GM18498 (cell line): Measurements from ENCODE around the gene ATXN7L1.
"Not testable (repeated sequence)": the region's sequence is repeated elsewhere in the genome, so short reads cannot be mapped to it uniquely, and the experiment has no call there.

ENCODE experiments used
- ATAC-seq: cut with Tn5 transposase; IDR thresholded peaks from one replicate; pipeline ENCODE4 v1.9.1; 2021; ENCODE audit warnings: mild to moderate bottlenecking, moderate library complexity; ENCODE audit not compliant: unreplicated experiment

Gene ATXN7L1

DNA sequence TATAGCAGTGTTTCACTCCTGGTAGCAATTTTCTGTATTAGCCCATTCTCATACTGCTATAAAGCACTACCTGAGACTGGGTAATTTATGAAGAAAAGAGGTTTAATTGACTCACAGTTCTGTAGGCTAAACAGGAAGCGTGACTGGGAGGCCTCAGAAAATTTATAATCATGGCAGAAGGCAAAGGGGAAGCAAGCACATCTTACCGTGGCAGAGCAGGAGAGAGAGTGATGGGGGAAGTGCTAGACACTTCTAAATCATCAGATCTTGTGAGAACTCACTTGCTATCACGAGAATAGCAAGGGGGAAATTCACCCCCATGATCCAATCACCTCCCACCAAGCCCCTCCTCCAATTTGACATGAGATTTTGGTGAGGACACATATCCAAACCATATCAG, 163.5 kb downstream of the ATXN7L1 start:
- no peak for ATAC-seq

DNA sequence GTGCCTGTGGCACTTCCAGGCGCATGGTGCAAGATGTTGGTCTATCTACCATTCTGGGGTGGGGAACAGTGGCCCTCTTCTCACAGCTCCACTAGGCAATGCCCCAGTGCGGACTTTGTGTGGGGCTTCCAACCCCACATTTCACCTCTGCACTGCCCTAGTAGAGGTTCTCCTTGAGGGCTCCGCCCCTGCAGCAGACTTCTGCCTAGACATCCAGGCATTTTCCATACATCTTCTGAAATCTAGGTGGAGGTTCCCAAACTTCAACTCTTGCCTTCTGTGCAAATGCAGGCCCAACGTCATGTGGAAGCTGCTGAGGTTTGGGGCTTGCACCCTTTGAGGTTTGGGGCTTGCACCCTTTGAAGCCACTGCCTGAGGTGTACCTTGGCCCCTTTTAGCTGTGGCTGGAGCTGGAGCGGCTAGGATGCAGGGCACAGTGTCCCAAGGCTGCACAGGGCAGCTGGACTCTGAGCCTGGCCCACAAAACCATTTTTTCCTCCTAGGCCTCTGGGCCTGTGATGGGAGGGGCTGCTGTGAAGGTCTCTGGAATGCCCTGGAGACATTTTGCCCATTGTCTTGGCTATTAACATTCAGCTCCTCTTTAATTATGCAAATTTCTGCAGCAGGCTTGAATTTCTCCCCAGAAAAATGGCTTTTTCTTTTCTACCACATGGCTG, 164.5 kb downstream of the ATXN7L1 start:
- no peak for ATAC-seq

- ATAC-seq, result not testable (repeated sequence)
Observed at GRCh38 chr7:105710720-105711119, 165.7 kb downstream of the ATXN7L1 start.

DNA sequence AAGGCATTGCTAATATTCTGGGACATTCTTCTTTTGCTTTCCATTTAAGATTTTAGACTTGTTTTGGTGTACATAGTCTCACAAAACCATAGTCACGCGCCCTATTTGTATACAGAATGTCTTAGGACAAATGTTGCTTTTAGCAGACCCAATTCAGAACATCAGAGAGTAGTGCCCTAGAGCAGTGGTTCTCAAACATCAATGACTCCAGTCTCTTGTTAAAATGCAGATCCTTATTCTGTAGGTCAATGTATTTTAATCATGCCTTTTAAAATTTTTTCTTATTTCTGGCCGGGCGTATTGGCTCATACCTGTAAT, 167.7 kb downstream of the ATXN7L1 start:
- ATAC-seq, result no peak

DNA sequence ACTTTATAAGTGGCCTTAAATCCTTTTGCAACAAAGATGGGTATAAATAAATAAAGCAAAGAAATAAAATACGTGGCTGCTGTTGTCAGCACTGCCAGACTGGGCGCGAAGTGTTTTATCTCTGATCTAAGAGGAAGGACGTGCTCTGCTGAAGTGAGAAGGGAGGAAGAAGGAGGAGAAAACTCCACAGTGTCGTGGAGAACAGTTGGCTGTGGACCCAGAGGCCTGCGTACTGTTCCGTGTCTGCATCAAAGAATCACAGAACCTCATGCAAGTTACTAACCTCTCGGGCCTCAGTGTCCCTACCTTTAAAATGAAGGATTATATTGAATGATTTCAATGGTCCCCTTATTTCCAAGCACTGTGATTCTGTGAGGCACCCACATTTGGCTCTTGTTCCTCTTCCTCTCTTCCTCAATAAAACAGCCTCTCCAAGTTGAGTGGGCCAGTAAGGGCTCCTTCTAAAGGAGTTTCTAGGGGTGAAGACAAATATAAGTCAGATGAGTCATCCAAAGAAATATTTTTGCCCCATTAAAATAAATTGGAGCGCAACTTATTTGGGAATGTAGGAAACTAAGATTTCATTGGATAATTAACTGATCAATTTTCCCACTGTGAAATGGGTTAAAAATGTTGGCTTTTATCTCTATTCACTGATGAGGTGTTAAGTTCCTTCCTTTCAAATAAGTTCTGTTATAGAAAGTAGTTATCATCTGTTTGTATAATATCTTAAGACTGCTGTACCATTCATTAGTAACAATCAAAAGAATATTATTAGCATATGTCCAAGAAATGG, 168.2 kb downstream of the ATXN7L1 start:
- no peak for ATAC-seq

GRCh38 chr7:105707381-105707780, 169.0 kb downstream of the ATXN7L1 start:
- no peak for ATAC-seq

DNA sequence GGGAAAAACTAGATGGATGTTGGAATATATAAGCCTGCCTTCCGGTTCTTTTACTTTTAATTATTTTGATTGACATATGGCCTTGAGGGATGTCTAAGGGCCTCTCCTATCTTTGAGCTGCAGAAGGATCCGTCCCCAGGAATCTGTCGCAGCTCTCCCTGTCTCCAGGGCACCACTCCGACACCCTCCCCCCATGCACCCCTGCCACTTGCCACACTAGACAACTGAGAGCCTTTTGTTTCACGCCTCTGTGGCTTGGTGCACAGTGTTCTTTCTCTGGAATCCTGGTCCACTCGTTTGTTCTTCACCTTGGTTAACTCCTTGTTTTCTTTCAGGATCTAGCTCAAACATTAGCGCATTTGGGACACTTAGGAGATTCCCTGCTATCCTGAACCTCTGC, 171.0 kb downstream of the ATXN7L1 start:
- ATAC-seq, result no peak

GRCh38 chr7:105703207-105703930, 173.0 kb downstream of the ATXN7L1 start:
- no peak for ATAC-seq

DNA sequence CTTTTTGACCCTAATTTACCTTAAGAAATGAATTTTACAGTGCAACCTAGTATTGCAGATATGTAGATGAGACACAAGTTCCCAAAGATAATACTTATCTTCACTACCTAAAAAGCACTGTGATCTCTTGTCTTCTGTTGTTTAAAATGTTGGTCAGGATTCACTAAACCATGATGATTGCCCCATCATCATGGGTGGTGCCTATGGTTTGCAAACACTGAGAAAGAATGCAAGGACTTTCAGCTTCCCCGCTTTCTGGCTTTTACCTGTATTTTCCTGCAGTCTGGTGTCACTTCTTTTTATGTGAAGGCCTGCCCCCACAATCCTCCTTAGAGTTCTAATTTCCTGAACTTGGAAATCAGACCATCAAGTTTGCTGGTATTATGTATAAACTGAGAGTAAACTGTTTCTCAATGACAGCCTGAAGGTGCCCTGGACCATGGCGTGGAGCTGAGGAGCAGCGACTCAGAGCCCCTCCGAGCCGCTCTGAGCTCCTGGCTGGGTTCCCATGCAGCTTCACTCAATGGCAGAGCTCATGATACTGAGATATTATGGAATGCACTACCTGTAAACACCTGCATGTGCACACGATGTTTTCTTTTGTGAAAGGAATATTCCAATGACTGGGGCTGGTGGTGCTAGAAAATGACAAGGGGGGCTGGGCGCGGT, 176.7 kb downstream of the ATXN7L1 start:
- ATAC-seq, result no peak

- no peak for ATAC-seq
Observed at GRCh38 chr7:105698531-105698930, 177.9 kb downstream of the ATXN7L1 start.

GRCh38 chr7:105697753-105698152, 178.6 kb downstream of the ATXN7L1 start:
- no peak for ATAC-seq

DNA sequence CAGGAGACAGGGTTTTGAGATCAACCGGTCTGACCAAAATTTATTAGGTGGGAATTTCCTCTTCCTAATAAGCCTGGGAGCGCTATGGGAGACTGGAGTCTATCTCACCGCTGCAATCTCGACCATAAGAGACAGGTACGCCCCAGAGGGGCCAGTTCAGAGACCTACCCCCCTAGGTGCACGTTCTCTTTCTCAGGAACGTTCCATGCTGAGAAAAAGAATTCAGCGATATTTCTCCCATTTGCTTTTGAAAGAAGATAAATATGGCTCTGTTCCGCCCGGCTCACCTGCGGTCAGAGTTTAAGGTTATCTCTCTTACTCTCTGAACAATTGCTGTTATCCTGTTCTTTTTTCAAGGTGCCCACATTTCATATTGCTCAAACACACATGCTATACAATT, 179.2 kb downstream of the ATXN7L1 start:
- not testable (repeated sequence) for ATAC-seq

DNA sequence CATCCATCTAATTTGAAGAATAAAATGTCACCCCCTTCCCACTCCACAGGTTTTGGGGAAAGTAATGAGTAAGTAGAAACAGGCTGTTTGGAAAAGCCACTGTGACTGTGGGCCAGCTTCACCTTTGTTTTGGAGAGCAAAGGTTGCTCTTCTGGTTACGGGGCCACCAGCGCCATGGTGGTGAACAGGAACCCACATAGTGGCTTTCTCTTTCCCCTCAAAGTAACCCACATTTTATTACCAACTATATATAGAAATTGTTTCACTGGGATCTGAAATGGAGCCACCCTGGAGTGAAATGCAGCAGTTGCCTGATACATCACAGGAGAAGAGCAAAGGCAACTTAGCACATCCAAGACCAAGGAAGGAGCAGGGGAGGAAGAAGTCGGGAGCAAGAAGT, 182.8 kb downstream of the ATXN7L1 start:
- no peak for ATAC-seq

GRCh38 chr7:105691680-105692564, 184.5 kb downstream of the ATXN7L1 start:
- ATAC-seq, result peak; percentile 63

DNA sequence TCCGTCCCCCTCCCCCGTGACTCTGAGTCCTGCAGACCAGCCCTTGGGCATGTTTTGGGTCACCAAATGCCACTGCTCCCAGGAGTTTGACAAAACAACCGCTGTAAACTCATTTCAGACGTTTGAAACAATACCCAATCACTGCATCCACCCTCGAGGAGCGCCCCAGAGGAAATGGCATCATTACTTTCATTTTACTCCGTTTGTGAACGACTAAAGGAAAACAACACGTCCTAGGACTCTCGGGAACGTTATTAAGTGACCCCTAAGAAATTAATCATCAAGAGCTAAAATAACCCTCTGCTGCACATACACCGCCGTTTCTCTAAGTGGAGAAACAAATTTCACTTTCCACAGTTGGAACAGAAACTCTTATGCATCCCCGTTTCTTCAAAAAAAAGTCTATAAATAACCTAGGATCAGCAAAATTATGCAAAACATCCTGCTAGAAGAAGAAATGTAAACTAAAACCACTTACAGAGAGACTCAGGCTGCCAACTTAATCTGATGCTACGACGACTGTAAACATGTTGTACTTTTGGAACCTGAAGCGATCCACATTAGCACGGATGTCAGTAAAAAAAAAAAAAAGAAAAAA, 185.2 kb downstream of the ATXN7L1 start:
- peak; percentile 27 for ATAC-seq

DNA sequence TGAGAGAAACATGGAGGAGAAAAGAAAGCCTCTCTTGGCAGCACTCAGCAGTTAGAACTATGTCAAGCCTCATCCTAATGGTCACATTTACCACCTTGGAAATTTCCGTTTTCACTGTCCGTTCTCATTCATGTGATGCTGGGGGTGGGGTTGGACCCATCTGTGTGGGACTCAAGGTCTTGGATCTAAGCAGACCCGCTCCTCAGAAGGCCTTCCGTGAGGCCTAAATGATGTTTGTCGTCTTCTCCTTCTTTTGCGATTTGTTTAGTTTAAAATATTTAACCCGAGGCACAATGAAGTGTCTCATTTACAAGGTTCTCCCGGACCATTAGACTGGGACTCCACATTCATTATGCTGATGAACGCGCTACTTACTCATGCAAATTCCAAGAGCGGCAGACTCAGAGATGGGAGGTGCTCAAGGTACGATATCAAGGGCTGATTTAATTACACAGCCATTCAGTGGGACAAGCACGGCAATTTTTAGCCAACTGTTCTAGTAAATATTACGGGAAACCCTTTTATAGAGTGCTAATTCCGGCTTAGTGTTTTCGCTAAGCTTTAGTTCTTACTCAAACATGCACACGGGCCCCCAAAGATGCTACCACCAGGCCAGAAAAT, 186.0 kb downstream of the ATXN7L1 start:
- no peak for ATAC-seq

GRCh38 chr7:105689067-105689819, 187.2 kb downstream of the ATXN7L1 start:
- no peak for ATAC-seq

DNA sequence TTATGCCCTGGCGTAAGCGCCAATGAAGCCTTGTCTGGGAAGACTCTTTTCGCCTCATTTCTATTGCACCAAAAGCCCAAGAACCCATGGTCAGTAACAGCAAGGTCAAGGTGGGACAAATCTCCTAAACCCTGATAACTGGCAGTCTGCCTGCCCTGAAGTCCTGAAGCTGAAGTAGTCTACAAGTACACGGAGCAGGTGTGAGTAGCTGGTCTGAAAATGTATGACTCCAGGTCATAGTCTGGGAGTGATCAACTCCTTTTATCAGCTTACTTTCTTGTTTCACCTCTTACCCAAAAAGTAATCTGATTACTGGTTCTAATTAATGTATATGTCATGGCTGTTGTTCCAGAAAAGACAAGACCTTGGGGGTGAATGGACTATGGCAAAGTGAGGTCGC, 187.8 kb downstream of the ATXN7L1 start:
- ATAC-seq, result no peak

- ATAC-seq, result no peak
Observed at GRCh38 chr7:105685161-105685560, 191.2 kb downstream of the ATXN7L1 start.
